Tibial artery (tissue), 4 donors: ENCODE results near the gene TCEAL4.

Experiments
- DNase-seq, 2 donors: peaks; one replicate each; pipeline ENCODE4 v3.0.0-alpha.2; 2019
- H3K27ac ChIP-seq, 2 donors: fragments of 200-600 bp; sonication (generic) in 1 of 2; 1 replicate in 1 of 2; 2 replicates in 1 of 2; pipeline ENCODE4 v1.5.1; 2018 to 2019; ENCODE audit warnings: mild to moderate bottlenecking in 1 of 2
- H3K27me3 ChIP-seq, 2 donors: fragments of 200-600 bp; sonication (generic) in 1 of 2; one replicate each; pipeline versions ENCODE4 v1.5.1 to v1.6.0; 2016 to 2019
- H3K36me3 ChIP-seq, 3 donors: fragments of 200-600 bp; sonication (generic) in 2 of 3; one replicate each; pipeline ENCODE4 v1.5.1; 2016 to 2019; ENCODE audit warnings: mild to moderate bottlenecking in 2 of 3
- H3K4me1 ChIP-seq, 4 donors: fragments of 200-600 bp; sonication (generic) in 2 of 4; 1 replicate in 3 of 4; 2 replicates in 1 of 4; pipeline ENCODE4 v1.5.1; 2016 to 2019
- H3K4me3 ChIP-seq, 2 donors: fragments of 200-600 bp; sonication (generic) in 1 of 2; 1 replicate in 1 of 2; 2 replicates in 1 of 2; pipeline ENCODE4 v1.5.1; 2018 to 2019; ENCODE audit warnings: mild to moderate bottlenecking in 2 of 2
- H3K9me3 ChIP-seq, 3 donors: fragments of 200-600 bp; sonication (generic) in 1 of 3; one replicate each; pipeline ENCODE4 v1.5.1; 2016 to 2019
- intact Hi-C: fragments of 100-400 bp; cut with DNase I; formaldehyde crosslinking; loops from one replicate; pipeline ENCODE4 v1.15.0; 2023; ENCODE audit warnings: low total_unique reads
- TF ChIP-seq, protein P1 (sequence below), 2 experiments: fragments of 200-600 bp in 1 of 2; fragments of 450-650 bp in 1 of 2; IDR thresholded peaks; one replicate each; pipeline ENCODE4 v1.5.1; 2017 to 2019; ENCODE audit warnings: antibody characterized with exemption in 2 of 2, mild to moderate bottlenecking in 1 of 2, moderate library complexity in 1 of 2

TCEAL4 gene

DNA sequence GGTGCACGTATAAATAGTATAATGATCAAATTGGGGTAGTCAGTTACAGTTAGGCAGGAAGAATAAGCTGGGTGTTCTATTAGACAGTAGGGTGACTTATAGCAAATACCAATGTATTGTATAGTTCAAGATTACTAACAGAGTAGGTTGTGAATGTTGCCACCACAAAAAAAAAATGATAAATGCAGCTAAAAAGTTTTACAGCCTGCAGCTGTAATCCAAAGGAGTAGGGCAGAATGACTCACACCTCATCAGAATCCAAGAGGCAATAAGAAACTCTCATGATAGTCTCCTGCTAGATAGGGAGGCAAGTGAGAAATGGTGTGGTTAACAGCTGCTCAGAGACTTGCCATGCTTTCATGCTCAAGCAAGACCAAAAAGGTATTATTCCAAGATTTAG lies 19.6 kb upstream of the TCEAL4 start:
- TF ChIP-seq, protein P1, sequence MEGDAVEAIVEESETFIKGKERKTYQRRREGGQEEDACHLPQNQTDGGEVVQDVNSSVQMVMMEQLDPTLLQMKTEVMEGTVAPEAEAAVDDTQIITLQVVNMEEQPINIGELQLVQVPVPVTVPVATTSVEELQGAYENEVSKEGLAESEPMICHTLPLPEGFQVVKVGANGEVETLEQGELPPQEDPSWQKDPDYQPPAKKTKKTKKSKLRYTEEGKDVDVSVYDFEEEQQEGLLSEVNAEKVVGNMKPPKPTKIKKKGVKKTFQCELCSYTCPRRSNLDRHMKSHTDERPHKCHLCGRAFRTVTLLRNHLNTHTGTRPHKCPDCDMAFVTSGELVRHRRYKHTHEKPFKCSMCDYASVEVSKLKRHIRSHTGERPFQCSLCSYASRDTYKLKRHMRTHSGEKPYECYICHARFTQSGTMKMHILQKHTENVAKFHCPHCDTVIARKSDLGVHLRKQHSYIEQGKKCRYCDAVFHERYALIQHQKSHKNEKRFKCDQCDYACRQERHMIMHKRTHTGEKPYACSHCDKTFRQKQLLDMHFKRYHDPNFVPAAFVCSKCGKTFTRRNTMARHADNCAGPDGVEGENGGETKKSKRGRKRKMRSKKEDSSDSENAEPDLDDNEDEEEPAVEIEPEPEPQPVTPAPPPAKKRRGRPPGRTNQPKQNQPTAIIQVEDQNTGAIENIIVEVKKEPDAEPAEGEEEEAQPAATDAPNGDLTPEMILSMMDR (IDR thresholded peaks at IDR 0.05), result no peak
- Histone ChIP-seq H3K27ac (no peak overlapping the region), H3K27me3 (no peaks in the 10 kb centered on the region), H3K9me3 (no peaks in the 10 kb centered on the region), H3K4me1 (no peaks in the 10 kb centered on the region), H3K36me3 (no peaks in the 10 kb centered on the region), H3K4me3 (no peak overlapping the region)
- DNase-seq, result no peak
- intact Hi-C loops, result no loop called here

DNA sequence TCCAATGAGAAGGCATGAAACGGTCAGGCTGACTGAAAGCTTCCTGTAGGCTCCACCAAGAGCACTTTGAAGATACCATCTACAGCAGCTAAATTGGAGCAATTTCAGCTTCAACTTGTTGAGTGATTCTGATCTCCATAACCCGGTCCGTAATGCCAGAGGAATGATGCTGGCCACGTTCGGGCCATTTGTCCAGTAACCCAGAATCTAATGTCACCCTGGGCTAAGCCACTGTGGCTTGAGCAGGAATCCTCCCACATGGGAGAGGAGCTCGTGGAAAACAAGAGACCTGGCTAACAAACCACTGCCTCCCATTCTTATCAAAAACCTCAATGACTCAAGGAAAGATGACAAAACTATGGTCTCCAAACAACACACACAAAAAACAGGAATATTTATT lies 14.2 kb upstream of the TCEAL4 start:
- no peaks in the 10 kb centered on the region for H3K4me1 ChIP-seq
- intact Hi-C loops, result no loop called here
- no peak for DNase-seq
- H3K36me3 ChIP-seq, result no peaks in the 10 kb centered on the region
- H3K4me3 ChIP-seq, result no peak overlapping the region
- no peaks in the 10 kb centered on the region for H3K27me3 ChIP-seq
- no peaks in the 10 kb centered on the region for H3K9me3 ChIP-seq
- no peak overlapping the region for H3K27ac ChIP-seq
- TF ChIP-seq, protein P1 (IDR thresholded peaks at IDR 0.05), result no peak

DNA sequence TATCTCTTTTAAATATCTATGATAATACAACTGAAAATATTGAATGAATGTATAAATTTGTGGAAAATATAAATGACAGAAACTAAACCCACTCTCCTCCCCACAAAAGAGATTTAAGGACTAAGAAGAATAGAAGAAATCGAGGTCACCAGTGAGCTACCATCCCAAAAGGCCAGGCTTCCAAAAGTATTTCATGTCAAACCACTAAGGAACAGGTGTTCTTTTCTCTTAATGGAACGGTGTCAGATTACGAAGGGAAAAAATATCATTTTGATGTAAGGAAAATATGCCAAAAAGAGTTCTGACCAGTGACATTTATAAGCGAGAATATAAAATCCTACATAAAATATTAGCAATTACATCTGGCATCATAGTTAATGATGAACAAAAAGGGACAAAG lies 13.6 kb upstream of the TCEAL4 start:
- intact Hi-C loops, result no loop called here
- Histone ChIP-seq H3K27ac (no peak overlapping the region), H3K4me3 (no peak overlapping the region), H3K36me3 (no peaks in the 10 kb centered on the region), H3K4me1 (no peaks in the 10 kb centered on the region), H3K27me3 (no peaks in the 10 kb centered on the region), H3K9me3 (no peaks in the 10 kb centered on the region)
- no peak for DNase-seq
- TF ChIP-seq, protein P1 (IDR thresholded peaks at IDR 0.05), result no peak

DNA sequence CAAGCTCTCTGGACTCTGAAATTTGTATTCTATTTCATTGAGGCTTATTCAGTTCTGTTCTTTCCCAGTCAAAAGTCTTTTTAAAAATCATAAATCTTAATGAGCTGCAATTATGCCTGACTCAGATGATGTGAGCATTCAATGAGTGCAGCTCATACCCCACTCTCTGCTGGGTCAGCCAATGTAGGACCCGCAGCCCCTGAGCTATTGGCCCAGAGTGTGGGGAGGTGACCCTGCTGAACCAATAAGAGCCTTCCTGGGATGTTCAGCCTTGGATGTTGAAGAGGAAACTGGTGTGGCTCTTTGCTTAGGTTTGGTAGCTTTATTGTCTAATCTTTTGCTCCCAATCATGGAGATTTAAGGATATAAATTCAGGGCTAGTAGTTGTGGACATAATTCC lies 12.1 kb upstream of the TCEAL4 start:
- H3K27ac ChIP-seq, result no peak overlapping the region
- intact Hi-C loops, result no loop called here

DNA sequence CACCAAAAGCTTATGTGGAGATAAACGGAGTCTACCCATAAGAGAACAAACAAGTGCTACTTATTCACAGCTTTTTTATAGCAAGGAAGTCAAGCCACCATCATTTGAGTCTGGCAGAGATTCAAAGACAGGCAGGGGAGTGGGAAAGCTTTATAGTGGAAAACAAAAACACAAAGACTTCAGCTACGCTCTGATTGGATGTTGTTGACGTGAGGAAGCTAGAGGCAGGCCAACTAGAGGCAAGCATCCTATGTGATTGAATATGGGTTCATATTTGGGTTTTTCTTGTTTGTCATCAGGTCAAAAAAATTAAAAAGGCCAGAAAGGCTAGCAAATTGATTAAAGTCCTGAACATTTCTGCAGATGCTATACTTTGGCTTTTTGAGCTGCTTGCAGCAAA lies 719 bp upstream of the TCEAL4 start:
- Histone ChIP-seq H3K27me3 (no peaks in the 10 kb centered on the region), H3K27ac (peak overlapping the region; percentile 90 to 94), H3K4me3 (peak overlapping the region; percentile 72 to 78), H3K36me3 (peaks cover 0 to 4% (median 0%) of the 10 kb centered on the region in 3 donors), H3K4me1 (peaks cover 0 to 24% (median 3%) of the 10 kb centered on the region in 4 donors), H3K9me3 (peaks cover 0 to 6% (median 0%) of the 10 kb centered on the region in 3 donors)
- no peak for DNase-seq
- intact Hi-C loops, result no loop called here
- TF ChIP-seq, protein P1 (IDR thresholded peaks at IDR 0.05), result no peak

More for the DNA sequence above, 12.1 kb upstream of the TCEAL4 start:
- Histone ChIP-seq H3K36me3 (no peaks in the 10 kb centered on the region), H3K4me3 (no peak overlapping the region), H3K4me1 (no peaks in the 10 kb centered on the region), H3K27me3 (no peaks in the 10 kb centered on the region), H3K9me3 (no peaks in the 10 kb centered on the region)
- TF ChIP-seq, protein P1 (IDR thresholded peaks at IDR 0.05), result no peak
- DNase-seq, result no peak

DNA sequence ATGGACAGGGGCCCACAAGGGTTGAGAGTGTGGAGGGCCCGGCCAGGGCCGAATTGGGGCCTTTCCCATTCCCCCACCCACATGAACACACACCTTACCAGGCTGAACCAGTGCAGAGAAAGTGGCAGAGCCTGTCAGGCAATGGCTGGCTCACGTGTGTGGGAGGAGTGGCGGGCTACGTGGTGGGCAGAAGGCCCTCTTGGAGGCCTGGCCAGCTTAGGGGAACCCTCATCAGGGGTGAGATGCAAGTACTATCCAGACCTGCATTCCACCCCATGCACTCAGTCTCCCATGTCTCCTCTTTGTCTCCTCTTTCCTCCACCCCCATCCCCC lies 965 bp downstream of the TCEAL4 start:
- peaks cover 0 to 6% (median 0%) of the 10 kb centered on the region in 3 donors for H3K9me3 ChIP-seq
- no peak for DNase-seq
- peak overlapping the region; percentile 90 to 94 for H3K27ac ChIP-seq
- H3K36me3 ChIP-seq, result peaks cover 0 to 4% (median 0%) of the 10 kb centered on the region in 3 donors
- TF ChIP-seq, protein P1 (IDR thresholded peaks at IDR 0.05), result no peak
- H3K27me3 ChIP-seq, result no peaks in the 10 kb centered on the region
- peaks cover 0 to 24% (median 3%) of the 10 kb centered on the region in 4 donors for H3K4me1 ChIP-seq
- H3K4me3 ChIP-seq, result peak overlapping the region; percentile 72 to 78
- intact Hi-C loops, result no loop called here
